ENCODE data around the gene C17orf113.
"Not testable (repeated sequence)": the region's sequence is repeated elsewhere in the genome, so short reads cannot be mapped to it uniquely, and the experiment has no call there.

C17orf113 gene

DNA sequence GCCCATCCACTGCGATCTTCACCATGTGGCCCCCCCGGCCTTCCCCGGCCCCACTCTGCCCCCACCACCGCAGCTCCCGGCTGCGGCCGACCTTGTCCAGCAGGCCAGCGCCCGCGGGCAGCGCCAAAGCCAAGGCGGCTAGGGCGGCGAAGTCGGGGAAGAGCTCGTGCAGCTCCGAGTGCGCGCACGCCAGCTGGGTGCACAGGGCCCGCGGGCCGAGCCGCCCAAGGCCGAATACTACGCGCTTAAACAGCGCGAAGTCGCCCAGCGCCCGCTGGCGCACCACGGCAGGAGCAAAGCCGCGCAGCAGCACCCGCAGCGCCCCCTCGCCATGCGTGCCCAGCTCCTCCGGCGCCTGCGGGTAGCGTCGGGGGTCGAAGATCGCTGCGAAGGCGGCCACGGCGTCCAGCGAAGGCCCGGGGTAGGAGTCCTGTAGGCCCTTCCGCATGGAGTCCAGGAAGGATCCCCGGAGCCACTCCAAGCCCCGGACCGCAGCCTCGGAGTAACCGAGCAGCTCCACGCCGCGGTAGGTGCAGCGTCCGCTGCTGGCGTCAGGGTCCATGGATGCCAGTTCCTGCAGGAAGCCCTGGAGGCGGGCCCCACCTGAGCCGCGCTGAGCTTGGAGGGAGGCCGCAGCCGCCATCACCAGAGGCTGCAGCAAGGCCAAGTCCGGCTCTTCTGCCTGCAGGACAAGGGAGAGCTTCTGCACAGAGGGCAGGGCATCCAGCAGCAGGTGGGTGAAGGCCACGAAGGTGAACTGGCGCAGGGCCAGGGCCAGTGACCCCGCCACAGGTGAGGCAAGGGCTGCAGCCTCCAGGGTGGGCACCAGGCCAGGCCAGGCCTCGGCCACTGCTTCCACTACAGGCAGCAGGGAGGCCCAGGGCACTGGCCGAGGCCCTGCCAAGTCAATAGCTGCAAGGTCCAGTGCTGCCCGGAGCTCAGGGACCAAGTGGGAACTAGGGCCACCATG, 10.3 kb downstream of the C17orf113 start:
- DNase-seq, result no peak

DNA sequence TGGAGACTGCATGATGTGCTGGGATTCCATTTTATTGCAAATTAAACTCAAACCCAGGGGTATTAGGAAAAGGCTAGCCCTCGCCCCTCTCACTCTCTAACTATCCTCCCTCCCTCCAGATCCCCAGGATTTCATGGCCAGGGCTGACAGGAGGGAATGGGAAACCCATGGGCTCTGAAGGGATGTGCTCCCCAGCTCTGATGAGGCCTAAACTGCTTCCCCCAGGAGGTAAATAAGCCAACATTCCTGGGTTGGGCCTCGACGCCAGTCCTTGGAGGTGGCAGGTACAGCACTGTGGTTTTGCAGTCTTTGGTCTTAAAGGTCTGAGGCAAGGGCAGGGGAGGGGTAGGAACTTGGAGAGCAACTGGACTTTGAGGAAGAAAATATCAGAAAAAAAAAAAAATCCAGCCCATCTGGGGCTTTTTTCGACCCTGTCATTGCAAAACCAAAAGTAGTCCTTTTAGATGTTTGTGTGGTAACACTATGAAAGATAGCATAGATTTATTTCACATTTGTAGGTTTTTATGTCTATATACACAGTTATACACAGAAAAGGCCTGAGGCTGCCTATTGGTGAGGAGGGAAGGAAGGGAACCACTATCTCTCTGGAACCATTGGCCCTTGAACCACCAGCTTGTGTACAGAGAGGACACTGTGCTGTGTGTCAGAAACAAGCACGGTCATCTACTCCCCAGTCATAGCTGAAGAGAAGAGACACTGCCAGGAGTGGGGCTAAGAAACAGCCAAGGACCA, 12.0 kb downstream of the C17orf113 start:
- no peak for DNase-seq

DNA sequence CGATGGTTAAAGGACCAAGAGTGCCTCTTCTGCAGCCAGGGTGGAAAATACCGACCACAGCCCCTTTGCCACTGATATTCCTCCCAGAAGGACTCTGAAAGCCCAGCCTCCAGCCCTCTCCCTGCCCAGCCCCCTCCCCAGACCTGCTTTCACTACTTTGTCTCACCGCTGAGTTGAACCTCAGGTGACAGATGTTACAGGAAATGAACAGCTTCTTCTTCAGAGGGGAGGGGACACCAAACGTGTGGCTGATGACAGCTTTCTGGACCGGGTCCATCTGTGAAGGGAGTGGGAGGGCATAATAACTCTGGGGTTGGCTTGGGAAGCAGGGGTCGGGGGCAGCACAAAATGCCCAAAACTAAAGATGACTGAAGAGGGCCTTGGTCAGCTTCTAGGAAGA, 16.3 kb downstream of the C17orf113 start:
- peak; percentile 48 for DNase-seq

DNA sequence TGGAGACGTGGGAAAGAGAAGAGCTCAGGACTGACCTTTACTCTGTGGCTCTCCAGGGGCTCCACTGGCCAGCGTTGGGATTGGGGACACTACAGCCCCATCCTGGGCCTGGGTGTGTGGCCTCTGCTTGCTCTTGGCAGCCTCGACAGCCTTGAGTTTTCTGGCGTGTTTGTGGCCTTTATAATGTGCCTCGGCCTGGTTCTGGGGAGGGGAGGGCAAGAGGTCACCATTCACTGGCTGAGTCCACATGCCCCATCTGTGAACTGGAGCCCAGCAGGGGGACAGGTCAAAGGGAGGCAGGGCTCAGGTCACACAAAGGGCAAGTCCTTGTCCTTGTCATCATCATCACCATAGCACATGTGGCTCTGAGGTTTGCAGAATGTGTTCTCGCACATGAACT, 18.8 kb downstream of the C17orf113 start:
- no peak for DNase-seq

DNA sequence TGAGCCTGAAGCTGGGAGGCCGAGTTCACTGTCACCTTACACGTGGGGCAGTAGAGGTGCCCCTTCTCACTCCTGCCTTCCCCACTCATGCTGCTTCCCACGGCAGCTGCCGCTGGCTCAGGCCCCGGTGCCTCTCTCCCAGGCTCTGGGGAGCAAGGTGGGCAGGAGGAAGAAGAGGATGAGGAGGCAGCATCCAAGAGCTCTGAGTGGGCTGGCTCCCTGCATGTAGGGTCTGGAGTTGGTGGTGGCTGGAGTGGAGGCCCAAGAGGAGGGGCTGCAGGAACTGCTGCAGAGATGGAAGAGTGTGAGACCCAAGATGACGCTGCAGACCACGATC, 21.6 kb downstream of the C17orf113 start:
- DNase-seq, result no peak

DNA sequence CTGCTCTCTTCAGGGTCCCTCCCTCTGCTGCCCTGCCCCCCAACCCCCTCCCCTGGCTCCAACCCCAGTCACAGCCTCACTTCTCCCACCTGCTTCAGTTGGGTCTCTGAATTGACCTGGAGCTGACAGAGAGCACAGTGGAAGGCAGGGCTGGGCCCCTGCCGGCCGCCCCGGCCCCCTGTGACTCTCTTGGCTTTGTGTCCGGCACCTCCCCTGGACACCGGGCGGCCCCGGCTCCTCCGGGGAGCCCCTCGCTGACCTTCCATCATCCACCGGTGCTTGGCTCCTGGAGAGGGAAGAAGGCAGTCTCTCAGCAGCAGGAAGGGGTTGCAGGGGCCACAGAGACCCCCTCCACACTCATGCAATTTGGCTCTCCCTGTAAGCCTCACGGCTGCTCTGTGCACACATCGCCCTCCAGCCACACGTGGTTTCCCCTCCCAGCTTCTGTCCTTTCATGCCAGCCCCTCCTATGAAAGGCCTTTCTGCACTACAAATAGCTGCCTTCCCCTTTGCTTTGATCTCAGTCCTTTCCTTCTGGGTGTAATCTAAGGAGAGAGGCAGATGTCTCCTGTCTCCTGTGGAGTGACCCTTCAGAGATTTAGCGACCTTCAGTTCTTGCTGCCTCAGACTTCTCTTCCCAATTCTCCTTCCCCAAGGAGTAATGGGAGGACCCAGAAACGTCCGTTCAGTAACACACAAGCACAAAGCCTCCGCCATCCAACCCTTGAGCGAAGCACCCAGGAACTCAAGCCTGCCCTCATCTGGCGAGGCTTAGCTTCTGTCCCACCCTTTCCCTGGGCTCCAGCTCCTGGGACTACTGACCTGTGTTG, 22.2 kb downstream of the C17orf113 start:
- no peak for DNase-seq

DNA sequence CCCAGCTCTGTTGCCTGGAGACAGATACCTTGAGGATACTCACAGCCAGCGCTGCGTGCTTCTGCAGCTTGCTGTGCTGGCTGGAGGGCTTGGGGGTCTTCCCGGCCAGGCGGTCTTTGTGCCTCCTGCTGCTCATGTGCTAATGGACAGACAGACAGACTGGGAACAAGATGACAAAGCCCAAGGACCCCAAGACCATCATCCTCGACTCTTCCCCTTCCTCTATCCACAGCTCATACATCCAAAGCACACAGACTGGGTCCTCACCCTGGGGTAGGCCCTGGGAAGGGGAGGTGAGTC, 22.9 kb downstream of the C17orf113 start:
- DNase-seq, result no peak

DNA sequence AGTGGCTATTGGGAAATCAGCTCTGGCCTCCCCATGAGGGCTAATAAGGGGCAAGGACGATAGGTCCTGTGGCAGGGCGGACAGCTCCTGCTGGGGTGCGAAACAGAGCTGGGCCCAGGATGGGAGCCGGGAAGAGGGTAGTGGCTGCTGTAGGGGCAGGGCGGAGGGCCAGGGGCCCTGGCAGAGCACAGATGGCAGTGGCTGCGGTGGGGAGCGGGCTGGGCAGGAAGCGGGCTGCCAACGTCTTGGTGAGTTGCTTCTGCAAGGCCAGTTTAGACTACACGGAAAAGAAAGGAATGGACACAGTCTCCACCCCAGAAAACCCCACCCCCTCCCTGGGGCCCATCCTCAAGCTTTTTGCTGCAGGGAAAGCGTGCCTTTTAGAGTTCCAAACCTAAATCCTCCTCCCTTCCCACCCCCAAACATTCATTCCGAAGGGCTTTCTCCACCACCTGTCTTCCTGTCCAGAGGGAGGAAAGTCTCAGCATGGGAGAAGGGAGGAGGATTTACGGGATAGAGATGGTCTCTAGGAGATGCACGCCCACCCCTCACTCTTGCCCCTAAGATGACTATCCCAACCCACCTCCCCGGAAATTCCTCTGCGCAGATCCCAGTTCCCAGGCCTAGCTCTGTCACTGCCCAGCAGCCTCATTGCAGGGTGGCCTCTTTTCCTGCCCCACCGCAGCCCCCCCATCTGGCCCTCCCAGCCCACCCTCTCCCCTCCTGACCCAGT, 23.4 kb downstream of the C17orf113 start:
- no peak for DNase-seq

DNA sequence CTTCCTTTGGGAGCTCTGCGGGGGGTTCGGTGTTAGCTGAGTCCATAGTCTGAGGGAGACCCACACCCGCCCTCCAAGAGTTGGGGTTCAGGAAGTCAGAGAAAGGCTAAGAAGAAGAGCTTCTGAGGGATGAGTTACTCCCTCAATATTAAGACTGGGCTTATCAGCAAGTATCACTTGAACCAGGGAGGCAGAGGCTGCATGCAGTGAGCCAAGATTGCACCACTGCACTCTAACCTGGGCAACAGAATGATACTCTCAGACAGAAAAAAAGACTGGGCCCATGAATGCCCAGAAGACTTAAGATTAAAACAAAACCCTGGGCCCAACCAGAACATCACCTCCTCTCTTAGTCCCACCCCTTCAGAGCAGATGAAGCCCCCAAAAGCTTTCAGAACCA, 24.5 kb downstream of the C17orf113 start:
- DNase-seq, result no peak

DNA sequence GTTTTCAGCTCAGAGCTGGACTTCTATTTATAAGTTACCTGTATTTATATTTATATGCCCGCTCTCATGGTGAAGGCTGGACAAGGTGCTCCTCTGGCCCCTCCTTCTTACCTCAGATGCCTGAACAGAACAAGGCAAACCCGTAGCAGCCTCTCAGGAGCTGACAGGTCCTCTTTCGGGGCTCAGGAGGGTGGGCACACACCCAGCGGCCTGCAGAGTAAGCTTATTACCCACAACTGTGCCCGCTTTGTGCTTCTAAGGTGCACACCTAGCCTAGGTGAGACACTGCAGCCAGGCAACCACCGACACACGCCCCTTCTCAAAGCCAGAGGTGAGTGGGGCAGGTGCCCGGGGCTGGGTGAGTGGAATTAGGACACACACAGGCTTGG, 25.2 kb downstream of the C17orf113 start:
- DNase-seq, result no peak

DNA sequence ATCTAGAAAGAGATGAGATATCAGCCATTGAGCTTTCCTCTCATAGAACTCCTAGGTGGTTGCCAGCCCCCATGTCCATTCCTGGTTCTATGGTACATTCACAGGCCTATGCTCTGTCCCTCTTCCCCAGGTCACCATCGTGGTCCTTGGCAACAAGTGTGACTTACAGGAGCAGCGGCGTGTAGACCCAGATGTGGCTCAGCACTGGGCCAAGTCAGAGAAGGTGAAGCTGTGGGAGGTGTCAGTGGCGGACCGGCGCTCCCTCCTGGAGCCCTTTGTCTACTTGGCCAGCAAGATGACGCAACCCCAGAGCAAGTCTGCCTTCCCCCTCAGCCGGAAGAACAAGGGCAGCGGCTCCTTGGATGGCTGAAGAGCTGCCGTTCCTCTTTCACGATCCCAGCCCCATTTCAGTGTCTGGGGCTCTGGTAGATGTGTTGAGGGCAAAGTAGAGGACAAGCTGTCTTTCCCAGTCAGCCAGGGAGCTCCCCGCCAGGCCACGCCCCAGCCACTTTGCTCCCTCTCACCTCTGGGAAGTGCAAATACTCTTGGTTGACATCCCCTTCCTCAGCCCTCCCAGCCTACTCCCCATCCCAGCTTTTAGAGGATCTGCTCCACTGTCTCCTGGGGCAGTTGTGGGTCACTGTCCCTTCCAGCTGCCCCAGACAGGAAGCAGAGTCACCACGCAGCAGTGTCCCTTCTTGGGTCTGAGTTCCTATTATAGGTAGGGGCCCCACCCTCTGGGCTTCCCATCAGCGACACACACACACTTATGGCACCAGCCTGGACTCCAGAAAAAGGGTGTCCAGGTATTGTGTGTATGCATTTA, 26.7 kb downstream of the C17orf113 start:
- no peak for DNase-seq

DNA sequence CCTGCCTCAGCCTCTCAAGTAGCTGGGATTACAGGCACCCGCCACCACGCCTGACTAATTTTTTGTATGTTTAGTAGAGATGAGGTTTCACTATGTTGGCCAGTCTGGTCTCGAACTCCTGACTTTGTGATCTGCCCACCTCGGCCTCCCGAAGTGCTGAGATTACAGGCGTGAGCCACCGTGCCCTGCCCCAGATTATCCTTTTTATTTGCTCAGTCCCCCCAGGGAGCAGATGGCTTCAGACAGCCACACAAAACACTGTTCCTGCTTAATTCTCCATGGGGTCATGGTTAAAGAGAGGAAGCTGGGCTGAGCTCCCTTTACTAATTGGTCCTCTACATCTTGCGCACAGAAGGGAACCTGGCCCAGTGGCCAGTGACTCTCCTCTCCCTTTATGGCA, 29.6 kb downstream of the C17orf113 start:
- not testable (repeated sequence) for DNase-seq

DNA sequence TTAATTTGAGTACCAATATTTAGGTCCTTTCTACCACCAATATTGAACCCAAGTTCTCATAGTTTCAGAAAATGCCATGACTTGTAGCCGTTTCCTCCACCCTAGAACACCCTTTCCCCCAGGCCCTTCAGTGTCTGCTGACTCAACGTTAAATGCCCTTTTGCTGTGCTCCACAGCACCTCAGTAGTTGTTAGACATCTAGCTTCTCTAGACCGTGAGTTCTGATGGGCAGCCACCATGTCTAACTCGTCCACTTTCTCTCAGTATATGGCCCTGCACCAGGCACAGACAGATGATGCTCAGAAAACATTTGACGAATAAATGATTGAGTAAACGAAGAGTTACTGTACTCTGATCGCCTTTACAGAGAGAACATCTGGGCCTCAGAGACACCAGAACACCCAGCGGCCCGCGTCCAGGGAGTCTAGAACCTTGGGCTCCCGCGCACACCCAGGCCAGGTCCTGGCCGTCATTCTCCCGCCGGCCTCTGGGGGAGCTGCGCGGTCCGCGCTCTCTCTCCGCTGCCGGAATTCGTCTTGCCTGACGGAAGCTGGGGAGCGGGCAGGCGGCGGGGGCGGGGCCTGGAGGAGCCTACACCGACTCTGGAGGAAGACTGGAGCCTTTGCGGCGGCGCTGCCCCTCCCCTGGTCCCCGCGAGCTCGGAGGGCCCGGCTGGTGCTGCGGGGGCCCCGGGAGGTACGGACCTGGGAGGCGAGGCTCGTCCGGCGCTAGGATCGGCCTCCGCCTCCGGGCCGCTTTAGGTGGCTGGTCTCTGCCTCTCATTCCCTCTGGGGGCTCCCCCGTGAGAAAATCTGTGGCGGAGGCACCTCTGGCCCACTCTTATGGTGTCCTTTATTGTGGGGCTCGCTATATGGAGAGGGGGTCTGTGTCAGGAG, 30.6 kb downstream of the C17orf113 start, which contains the start of gene NKIRAS2:
Gene NKIRAS2, plus strand, starts transcription at position 582 of the 896 bp plus-strand sequence. CDS start 1,488 bp downstream, outside the sequence.
- DNase-seq, result peak; percentile 91

DNA sequence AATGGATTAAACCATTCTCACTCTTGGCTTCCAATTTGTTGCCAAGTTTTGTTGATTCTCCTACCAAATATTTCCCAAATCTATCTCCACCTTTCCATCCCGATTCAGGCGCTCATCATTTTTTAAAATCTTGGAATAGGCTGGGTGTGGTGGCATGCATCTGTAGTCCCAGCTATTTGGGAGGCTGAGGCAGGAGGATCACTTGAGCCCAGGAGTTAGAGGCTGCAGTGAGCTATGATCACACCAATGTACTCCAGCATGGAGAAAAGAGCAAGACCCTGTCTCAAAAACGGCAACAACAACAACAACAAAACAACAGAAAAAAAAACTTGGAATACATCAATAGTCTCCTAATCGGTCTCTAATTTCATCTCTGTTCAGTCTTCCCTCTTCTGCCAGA, 31.4 kb downstream of the C17orf113 start:
- no peak for DNase-seq

DNA sequence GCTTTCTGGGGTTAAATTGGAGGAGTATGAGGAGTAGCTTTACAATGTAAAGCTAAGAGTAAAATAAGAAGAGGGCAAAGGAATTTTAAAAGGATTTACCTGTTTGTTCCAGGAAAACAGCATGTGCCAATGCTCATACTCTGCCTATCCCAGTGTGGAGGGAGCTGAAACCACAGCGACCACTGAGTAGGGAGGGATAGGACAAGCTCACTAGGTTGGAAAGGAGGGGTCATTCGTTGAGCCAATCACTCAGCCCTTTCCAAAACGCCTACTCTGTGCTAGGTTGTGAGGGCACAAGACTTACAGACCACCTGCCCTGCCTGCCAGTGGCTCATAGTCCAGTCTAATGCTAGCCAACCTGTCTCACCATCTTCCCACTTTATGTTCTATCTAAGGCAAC, 32.1 kb downstream of the C17orf113 start:
- DNase-seq, result no peak

DNA sequence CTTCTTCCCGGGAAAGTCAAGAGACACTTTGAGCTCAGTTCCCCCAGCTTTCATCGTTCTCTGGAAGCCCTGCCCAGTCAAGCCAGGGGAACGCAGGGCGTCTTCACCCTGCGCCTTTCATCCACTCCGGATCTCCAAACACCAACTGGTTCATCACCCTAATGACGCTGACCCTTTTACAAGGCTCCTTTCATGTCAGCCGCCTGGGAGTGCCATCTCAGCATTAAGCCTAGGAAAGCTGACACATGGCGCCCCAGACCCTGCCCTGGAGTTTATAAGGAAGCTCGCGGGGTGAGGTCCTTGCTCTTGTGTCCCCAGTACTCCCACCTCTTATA, 32.6 kb downstream of the C17orf113 start:
- no peak for DNase-seq

DNA sequence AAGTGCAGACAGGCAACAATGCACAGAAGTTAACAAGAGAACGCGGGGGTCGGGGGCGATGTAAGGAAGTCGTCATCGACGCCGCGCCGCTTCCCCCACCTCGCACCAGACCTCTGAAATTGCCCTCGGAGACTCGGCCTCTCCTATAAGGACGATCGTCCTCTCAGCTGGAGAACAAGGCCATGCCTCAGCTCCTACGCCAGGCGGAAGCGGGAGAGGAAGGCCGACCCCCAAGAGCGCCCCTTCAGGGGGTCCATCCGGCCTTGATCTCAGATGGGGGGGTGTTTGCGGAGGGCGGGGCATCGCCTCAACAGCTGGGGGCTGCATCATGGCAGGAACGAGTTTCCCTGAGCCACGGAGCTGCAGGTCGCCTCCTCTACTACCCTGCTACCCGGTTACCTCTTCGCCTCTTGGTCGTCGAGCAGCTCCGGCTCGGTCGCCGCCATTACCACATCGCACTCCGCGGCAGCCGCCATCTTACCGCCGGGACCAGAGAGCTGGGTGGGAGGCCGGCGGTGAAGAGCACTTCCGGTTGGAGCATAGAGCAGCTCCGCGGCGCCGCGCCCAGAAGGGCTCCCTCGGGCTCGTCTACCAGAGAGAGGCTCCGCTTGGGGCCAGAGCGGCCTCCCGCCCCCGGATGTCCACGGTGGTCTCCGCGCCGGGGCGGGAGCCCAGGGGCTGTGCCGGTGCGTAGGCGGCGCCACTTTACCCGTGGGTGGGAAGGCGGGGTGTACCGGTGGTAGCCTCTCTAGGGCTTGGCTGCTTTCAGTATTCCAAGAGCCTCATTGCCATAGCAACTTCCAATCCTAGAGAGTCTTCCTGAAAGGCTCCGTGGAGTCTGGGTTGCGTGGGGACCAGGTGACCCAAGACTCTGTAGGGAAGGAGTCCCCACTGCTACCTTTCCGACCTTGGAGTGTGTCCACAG, 33.2 kb downstream of the C17orf113 start, which contains the start of gene DNAJC7:
Gene DNAJC7, minus strand, starts transcription at position 499 of the 925 bp plus-strand sequence. Its CDS starts 23 bp downstream, at position 476.
- peak; percentile 93 for DNase-seq

DNA sequence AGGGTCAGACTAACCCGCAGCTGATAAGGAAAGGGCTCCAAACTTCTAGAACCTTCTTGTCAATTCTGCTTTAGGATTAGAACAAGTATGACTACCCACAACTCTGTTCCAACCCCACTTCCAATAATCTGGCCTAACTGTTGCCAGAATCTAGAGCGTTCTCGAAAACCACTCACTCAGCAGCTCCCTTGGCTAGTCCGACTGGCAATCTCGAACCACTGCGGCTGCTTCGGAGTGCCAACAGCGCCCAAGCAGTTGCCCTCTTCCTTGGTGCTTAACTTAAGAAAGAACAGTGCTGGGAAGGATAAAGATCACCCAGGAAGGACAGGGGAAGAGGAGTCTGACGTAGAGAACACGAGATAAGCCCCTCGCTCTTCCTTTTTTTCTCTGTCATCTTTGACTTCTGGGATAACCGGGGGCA, 34.0 kb downstream of the C17orf113 start:
- DNase-seq, result no peak

DNA sequence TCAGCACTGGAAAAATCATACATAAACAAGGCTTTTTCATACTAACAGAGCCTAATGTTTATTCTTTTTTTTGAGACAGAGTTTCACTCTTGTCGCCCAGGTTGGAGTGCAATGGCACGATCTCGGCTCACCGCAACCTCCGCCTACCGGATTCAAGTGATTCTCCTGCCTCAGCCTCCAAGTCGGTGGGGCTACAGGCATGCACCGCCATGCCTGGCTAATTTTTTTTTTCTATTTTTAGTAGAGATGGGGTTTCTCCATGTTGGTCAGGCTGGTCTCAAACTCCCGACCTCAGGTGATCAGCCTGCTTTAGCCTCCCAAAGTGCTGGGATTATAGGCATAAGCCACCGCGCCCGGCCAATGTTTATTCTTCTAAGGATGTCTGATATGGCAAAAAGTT, 36.7 kb downstream of the C17orf113 start:
- DNase-seq, result not testable (repeated sequence)
